Kidney (tissue), 14 donors: ENCODE data around the gene AANAT. TPM values are rescaled to one million over a fixed set of nuclear protein-coding genes. Genes with fewer than 3 reads are reported as not detected.

ENCODE experiments used
- DNase-seq, 5 donors: peaks; one replicate each; pipeline ENCODE4 v3.0.0-alpha.2; 2013 to 2020
- FAIRE-seq: peaks from 2 replicates; lab custom pipeline; 2012; peaks lifted over from hg19 to GRCh38; lab: Jason Lieb, UNC
- H3K27ac ChIP-seq, 2 donors: one replicate each; pipeline ENCODE4 v1.7.0; 2013; ENCODE audit warnings: low read depth in 2 of 2, low read length in 2 of 2, inconsistent platforms in 1 of 2
- H3K27me3 ChIP-seq: one replicate; pipeline ENCODE4 v1.7.1; 2013; ENCODE audit warnings: low read length, inconsistent platforms; ENCODE audit not compliant: control insufficient read depth, insufficient read depth
- H3K36me3 ChIP-seq, 3 donors: one replicate each; pipeline versions ENCODE4 v1.7.0 to v1.7.1; 2013; ENCODE audit warnings: low read length in 3 of 3, control low read depth in 1 of 3, inconsistent platforms in 1 of 3; ENCODE audit not compliant: insufficient read depth in 3 of 3, control insufficient read depth in 2 of 3
- H3K4me1 ChIP-seq, 3 donors: one replicate each; pipeline versions ENCODE4 v1.7.0 to v1.7.1; 2013; ENCODE audit warnings: low read length in 3 of 3, inconsistent platforms in 1 of 3, low read depth in 1 of 3; ENCODE audit not compliant: control insufficient read depth in 2 of 3, insufficient read depth in 2 of 3
- H3K4me3 ChIP-seq, 3 donors: one replicate each; pipeline versions ENCODE4 v1.7.0 to v1.8.1; 2013; ENCODE audit warnings: low read length in 3 of 3, control low read depth in 1 of 3, inconsistent platforms in 1 of 3
- H3K9ac ChIP-seq, 3 donors: one replicate each; pipeline versions ENCODE4 v1.7.0 to v1.7.1; 2013; ENCODE audit warnings: low read length in 3 of 3, control low read depth in 1 of 3, inconsistent platforms in 1 of 3
- H3K9me3 ChIP-seq, 3 donors: one replicate each; pipeline versions ENCODE4 v1.7.0 to v1.7.1; 2013; ENCODE audit warnings: low read length in 3 of 3, control low read depth in 1 of 3, inconsistent platforms in 1 of 3; ENCODE audit not compliant: control insufficient read depth in 2 of 3, insufficient read depth in 1 of 3
- intact Hi-C: fragments of 100-400 bp; cut with DNase I; formaldehyde crosslinking; loops from one replicate; pipeline ENCODE4 v1.11.1; 2022
- polyA plus RNA-seq: library from polyadenylated mRNA; stranded (reverse); fragments of 350-450 nt; fragmentation: Illumina TruSeq; extraction: RNeasy Lipid Tissue Mini Kit (QIAGEN cat#74804); gene quantifications from one replicate; pipeline ENCODE4 v1.2.3, GENCODE V29; 2014; ENCODE audit warnings: low read depth, low replicate concordance; ENCODE audit not compliant: insufficient read depth
- total RNA-seq: library from RNA; stranded (reverse); fragmentation: NEBNext Ultra II Directional; extraction: Animal tissue kit (Norgen Biotek cat#: 25700); gene quantifications from one replicate; pipeline ENCODE4 v1.2.1, GENCODE V29; 2021
- TF ChIP-seq, protein P1 (sequence below): IDR thresholded peaks from 3 replicates; pipeline ENCODE4 v1.5.1; 2012; ENCODE audit warnings: mild to moderate bottlenecking, moderate library complexity, borderline replicate concordance; ENCODE audit not compliant: insufficient read depth; ENCODE audit errors: extremely low read depth
- donor health status: control.
- donor health status: control.
- donor health status: control.
- donor health status: control.
- donor health status: control.
- donor health status: DM: yes; HTN: yes; CAD: no.
- donor health status: Normal renal cell carcinoma (clear cell type).

Gene AANAT
- total and polyA plus RNA-seq, 2 donors from 2014 or later = not detected

DNA sequence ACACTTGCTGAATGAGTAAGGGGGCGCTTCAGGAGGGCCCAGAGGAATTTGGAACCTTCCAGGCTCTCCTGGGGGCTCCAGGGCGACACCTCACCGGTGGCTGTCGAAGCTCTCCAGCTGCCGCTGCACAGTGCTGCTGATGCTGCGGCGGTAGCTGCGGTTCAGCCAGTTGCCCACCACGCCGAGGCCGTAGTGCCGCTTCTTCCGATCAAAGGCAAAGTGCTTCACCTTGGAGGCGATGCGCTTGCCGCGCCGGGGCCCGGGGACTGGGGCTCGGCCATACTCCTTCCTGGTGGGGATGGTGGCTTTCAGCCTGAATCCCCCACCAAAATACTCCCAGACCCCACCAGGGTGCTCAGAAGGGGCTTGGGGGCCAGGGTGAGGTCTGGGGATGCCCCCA, 9.3 kb downstream of the AANAT start:
- FAIRE-seq (no peak), DNase-seq (peak in 1 of 5 donors; percentile 72)
- Histone ChIP-seq H3K9ac (no peak overlapping the region), H3K27ac (no peak overlapping the region), H3K36me3 (no peaks in the 10 kb centered on the region), H3K9me3 (no peaks in the 10 kb centered on the region), H3K27me3 (no peaks in the 10 kb centered on the region), H3K4me1 (no peaks in the 10 kb centered on the region), H3K4me3 (no peak overlapping the region)
- intact Hi-C loops = no loop called here
- TF ChIP-seq, protein P1, sequence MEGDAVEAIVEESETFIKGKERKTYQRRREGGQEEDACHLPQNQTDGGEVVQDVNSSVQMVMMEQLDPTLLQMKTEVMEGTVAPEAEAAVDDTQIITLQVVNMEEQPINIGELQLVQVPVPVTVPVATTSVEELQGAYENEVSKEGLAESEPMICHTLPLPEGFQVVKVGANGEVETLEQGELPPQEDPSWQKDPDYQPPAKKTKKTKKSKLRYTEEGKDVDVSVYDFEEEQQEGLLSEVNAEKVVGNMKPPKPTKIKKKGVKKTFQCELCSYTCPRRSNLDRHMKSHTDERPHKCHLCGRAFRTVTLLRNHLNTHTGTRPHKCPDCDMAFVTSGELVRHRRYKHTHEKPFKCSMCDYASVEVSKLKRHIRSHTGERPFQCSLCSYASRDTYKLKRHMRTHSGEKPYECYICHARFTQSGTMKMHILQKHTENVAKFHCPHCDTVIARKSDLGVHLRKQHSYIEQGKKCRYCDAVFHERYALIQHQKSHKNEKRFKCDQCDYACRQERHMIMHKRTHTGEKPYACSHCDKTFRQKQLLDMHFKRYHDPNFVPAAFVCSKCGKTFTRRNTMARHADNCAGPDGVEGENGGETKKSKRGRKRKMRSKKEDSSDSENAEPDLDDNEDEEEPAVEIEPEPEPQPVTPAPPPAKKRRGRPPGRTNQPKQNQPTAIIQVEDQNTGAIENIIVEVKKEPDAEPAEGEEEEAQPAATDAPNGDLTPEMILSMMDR = no peak

DNA sequence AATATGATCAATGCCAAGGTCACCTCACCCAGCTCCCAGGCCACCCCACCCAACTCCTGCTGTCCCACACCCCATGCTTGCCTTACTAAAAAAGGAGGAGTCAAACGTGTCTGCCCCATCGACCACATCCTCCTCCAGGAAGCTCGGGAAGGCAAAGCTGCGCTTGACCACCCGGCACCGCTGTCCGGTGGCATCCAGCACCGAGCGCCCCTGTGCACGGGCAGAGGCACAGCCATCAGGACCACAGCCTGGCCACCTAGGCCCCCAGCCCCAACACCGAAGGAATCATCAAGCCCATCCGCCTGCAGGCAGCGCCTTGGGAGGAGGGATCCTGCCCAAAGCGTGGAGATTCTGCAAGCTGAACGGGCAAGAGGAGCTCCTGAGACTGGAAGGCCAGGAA, 10.2 kb downstream of the AANAT start:
- FAIRE-seq (no peak), DNase-seq (no peak)
- Histone ChIP-seq H3K36me3 (no peaks in the 10 kb centered on the region), H3K9ac (no peak overlapping the region), H3K4me1 (no peaks in the 10 kb centered on the region), H3K4me3 (no peak overlapping the region), H3K27me3 (no peaks in the 10 kb centered on the region), H3K27ac (no peak overlapping the region), H3K9me3 (no peaks in the 10 kb centered on the region)
- TF ChIP-seq, protein P1 = no peak
- intact Hi-C loops = no loop called here

DNA sequence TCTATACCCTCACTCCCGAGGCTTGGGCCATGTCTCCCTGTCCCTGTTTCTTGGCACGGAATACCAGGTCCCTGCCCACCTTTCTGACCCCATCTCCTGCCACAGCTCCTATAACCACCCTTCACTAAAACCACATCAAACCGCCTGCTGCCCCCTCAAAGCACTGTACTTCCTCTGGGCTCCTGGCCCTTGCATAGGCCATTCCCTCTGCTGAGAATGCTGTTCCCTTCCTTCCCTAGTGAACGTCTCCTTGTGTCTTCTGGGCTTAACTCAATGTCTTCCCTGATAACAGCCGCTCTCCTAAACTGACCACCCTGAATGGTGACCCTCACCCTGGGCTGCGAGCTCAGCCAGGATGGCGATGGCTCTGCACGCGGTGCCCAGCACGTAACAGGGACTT, 10.7 kb downstream of the AANAT start:
- no peaks in the 10 kb centered on the region for H3K9me3 ChIP-seq
- H3K9ac ChIP-seq = no peak overlapping the region
- H3K36me3 ChIP-seq = no peaks in the 10 kb centered on the region
- H3K4me3 ChIP-seq = no peak overlapping the region
- FAIRE-seq (no peak), DNase-seq (no peak)
- TF ChIP-seq, protein P1 = no peak
- no peaks in the 10 kb centered on the region for H3K4me1 ChIP-seq
- H3K27ac ChIP-seq = no peak overlapping the region
- H3K27me3 ChIP-seq = no peaks in the 10 kb centered on the region
- intact Hi-C loops = no loop called here
